Uterus (tissue), 4 donors: ENCODE measurements around the gene SGCE. TPM values are rescaled to one million over a fixed set of nuclear protein-coding genes. Genes with fewer than 3 reads are reported as not detected.
"Not testable (repeated sequence)": the region's sequence is repeated elsewhere in the genome, so short reads cannot be mapped to it uniquely, and the experiment has no call there.

Experiments used
- DNase-seq, 2 donors: peaks; one replicate each; pipeline ENCODE4 v3.0.0-alpha.2; 2019 to 2020
- H3K27ac ChIP-seq, 2 donors: fragments of 200-600 bp; sonication (generic); 1 replicate in 1 of 2; 2 replicates in 1 of 2; pipeline ENCODE4 v1.5.1; 2016 to 2018
- H3K27me3 ChIP-seq, 2 donors: fragments of 200-600 bp; sonication (generic); one replicate each; pipeline ENCODE4 v1.5.1; 2018 to 2019; ENCODE audit warnings: control low read depth in 1 of 2
- H3K36me3 ChIP-seq, 2 donors: fragments of 200-600 bp; sonication (generic); one replicate each; pipeline ENCODE4 v1.5.1; 2019; ENCODE audit warnings: control low read depth in 1 of 2
- H3K4me1 ChIP-seq, 2 donors: fragments of 200-600 bp; sonication (generic); one replicate each; pipeline ENCODE4 v1.5.1; 2018 to 2019; ENCODE audit warnings: control low read depth in 1 of 2
- H3K4me3 ChIP-seq, 2 donors: fragments of 200-600 bp; sonication (generic); 1 replicate in 1 of 2; 2 replicates in 1 of 2; pipeline ENCODE4 v1.5.1; 2018 to 2019; ENCODE audit warnings: mild to moderate bottlenecking in 1 of 2
- H3K9me3 ChIP-seq, 2 donors: fragments of 200-600 bp; sonication (generic); one replicate each; pipeline ENCODE4 v1.5.1; 2019; ENCODE audit warnings: control low read depth in 1 of 2
- POLR2A ChIP-seq, 2 donors: fragments of 450-650 bp; IDR thresholded peaks; one replicate each; pipeline ENCODE4 v1.6.1; 2016; ENCODE audit warnings: antibody characterized with exemption in 2 of 2, mild to moderate bottlenecking in 1 of 2, moderate library complexity in 1 of 2
- intact Hi-C: fragments of 100-400 bp; cut with DNase I; formaldehyde crosslinking; loops from one replicate; pipeline ENCODE4 v1.15.1; 2023; ENCODE audit warnings: low total_unique reads
- total RNA-seq, 4 donors: library from RNA; depleted of rRNA in 3 of 4; stranded (reverse); fragments of >200 nt in 3 of 4; gene quantifications; one replicate each; pipeline versions ENCODE4 v1.1.0 to v1.2.4, GENCODE V29; 2014 to 2023
- TF ChIP-seq, protein P1 (sequence below), 4 experiments: fragments of 200-600 bp in 2 of 4; fragments of 450-650 bp in 2 of 4; sonication (generic) in 2 of 4; IDR thresholded peaks; one replicate each; pipeline ENCODE4 v1.5.1; 2016 to 2019; ENCODE audit warnings: antibody characterized with exemption in 4 of 4, mild to moderate bottlenecking in 2 of 4, moderate library complexity in 1 of 4
- donor health status: DM: yes; HTN: yes; CAD: no.

The SGCE gene
- total RNA-seq = 100 to 1,000 TPM; 118 to 790 (median 182) TPM

- DNase-seq = peak; percentile 77 to 80
- Histone ChIP-seq H3K4me3 (peak within 1 kb of the TSS; percentile 46 to 60), H3K27ac (peak within 1 kb of the TSS; percentile 78 to 87), H3K27me3 (no peaks in the 10 kb centered on the region), H3K36me3 (no peaks in the 10 kb centered on the region), H3K4me1 (no peaks in the 10 kb centered on the region), H3K9me3 (no peaks in the 10 kb centered on the region)
- intact Hi-C loops = no loop called here
- TF ChIP-seq POLR2A (IDR thresholded peaks at IDR 0.05) = no peak
- TF ChIP-seq, protein P1, sequence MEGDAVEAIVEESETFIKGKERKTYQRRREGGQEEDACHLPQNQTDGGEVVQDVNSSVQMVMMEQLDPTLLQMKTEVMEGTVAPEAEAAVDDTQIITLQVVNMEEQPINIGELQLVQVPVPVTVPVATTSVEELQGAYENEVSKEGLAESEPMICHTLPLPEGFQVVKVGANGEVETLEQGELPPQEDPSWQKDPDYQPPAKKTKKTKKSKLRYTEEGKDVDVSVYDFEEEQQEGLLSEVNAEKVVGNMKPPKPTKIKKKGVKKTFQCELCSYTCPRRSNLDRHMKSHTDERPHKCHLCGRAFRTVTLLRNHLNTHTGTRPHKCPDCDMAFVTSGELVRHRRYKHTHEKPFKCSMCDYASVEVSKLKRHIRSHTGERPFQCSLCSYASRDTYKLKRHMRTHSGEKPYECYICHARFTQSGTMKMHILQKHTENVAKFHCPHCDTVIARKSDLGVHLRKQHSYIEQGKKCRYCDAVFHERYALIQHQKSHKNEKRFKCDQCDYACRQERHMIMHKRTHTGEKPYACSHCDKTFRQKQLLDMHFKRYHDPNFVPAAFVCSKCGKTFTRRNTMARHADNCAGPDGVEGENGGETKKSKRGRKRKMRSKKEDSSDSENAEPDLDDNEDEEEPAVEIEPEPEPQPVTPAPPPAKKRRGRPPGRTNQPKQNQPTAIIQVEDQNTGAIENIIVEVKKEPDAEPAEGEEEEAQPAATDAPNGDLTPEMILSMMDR (IDR thresholded peaks at IDR 0.05) = peak; percentile 15 to 75 (median 48)
Observed at GRCh38 chr7:94655848-94656657, at the start of gene SGCE. TSS of gene SGCE (minus strand) at chr7:94656133. CDS start at chr7:94656098, 35 bp downstream.

DNA sequence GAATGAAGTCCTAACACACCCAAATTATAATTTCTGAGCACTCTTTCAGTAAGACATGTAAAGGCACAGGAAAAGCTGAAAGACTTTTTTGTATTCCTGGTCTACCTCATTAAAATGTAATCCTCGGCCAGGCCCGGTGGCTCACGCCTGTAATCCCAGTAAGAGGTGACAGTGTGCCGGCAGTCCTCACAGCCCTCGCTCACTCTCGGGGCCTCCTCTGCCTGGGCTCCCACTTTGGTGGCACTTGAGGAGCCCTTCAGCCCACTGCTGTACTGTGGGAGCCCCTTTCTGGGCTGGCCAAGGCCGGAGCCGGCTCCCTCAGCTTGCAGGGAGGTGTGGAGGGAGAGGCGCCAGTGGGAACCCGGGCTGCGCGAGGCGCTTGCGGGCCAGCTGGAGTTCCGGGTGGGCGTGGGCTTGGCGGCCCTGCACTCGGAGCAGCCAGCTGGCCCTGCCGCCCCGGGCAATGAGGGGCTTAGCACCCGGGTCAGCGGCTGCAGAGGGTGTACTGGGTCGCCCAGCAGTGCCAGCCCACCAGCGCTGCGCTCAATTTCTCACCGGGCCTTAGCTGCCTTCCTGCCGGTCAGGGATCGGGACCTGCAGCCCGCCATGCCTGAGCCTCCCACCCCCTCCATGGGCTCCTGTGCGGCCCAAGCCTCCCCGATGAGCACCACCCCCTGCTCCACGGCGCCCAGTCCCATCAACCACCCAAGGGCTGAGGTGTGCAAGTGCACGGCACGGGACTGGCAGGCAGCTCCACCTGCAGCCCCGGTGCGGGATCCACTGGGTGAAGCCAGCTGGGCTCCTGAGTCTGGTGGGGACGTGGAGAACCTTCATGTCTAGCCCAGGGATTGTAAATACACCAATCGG is 49.5 kb upstream of the SGCE start:
- H3K27me3 ChIP-seq, H3K27ac ChIP-seq, H3K4me1 ChIP-seq, H3K4me3 ChIP-seq, H3K36me3 ChIP-seq, DNase-seq, H3K9me3 ChIP-seq, intact Hi-C loops: not testable (repeated sequence)

GRCh38 chr7:94701555-94701973 is 45.6 kb upstream of the SGCE start:
- H3K9me3 ChIP-seq = no peaks in the 10 kb centered on the region
- intact Hi-C loops = no loop called here
- DNase-seq = no peak
- H3K27me3 ChIP-seq = no peaks in the 10 kb centered on the region
- TF ChIP-seq, protein P1 (IDR thresholded peaks at IDR 0.05) = no peak
- no peak for TF ChIP-seq POLR2A (IDR thresholded peaks at IDR 0.05)
- H3K4me3 ChIP-seq = no peak overlapping the region
- no peaks in the 10 kb centered on the region for H3K36me3 ChIP-seq
- peaks cover 0 to 4% of the 10 kb centered on the region in 2 donors for H3K4me1 ChIP-seq
- no peak overlapping the region for H3K27ac ChIP-seq

GRCh38 chr7:94700926-94701554 is 45.1 kb upstream of the SGCE start:
- intact Hi-C loops = no loop called here

DNA sequence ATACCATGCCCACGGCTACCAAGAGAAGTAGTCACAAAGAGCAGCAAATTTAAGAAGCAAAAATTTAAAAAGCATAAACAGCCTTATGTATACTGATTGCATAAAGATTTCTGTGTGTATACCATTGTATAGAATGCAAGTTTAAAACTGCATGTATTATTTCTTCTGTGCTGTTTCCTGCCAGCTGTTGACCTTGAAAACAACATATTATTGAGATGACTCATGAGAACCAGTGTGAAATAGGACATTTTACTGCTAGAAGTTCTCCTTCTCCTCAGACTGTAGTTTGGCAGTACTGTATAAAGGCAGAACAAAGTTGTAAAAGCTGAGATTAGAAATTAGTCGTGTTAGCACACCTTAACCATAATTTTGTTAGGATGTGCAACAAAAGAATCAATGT is 42.3 kb upstream of the SGCE start:
- H3K36me3 ChIP-seq = no peaks in the 10 kb centered on the region
- H3K4me3 ChIP-seq = no peak overlapping the region
- no peak for DNase-seq
- TF ChIP-seq, protein P1 (IDR thresholded peaks at IDR 0.05) = no peak
- TF ChIP-seq POLR2A (IDR thresholded peaks at IDR 0.05) = no peak
- H3K27ac ChIP-seq = no peak overlapping the region
- no peaks in the 10 kb centered on the region for H3K27me3 ChIP-seq
- peaks cover 0 to 4% of the 10 kb centered on the region in 2 donors for H3K4me1 ChIP-seq
- no peaks in the 10 kb centered on the region for H3K9me3 ChIP-seq
- intact Hi-C loops = no loop called here

More at GRCh38 chr7:94700926-94701554, 45.1 kb upstream of the SGCE start:
- no peaks in the 10 kb centered on the region for H3K36me3 ChIP-seq
- TF ChIP-seq, protein P1 (IDR thresholded peaks at IDR 0.05) = no peak
- H3K4me1 ChIP-seq = peaks cover 0 to 4% of the 10 kb centered on the region in 2 donors
- H3K27me3 ChIP-seq = no peaks in the 10 kb centered on the region
- H3K4me3 ChIP-seq = no peak overlapping the region
- no peak overlapping the region for H3K27ac ChIP-seq
- no peaks in the 10 kb centered on the region for H3K9me3 ChIP-seq
- no peak for DNase-seq
